ENCODE results near the gene TUFM. TPM values are rescaled to one million over a fixed set of nuclear protein-coding genes. Genes with fewer than 3 reads are reported as not detected.

TUFM gene
- total RNA-seq (ENCODE audit: low replicate concordance): 74.0 and 131 TPM in 2 replicates

- Histone ChIP-seq H3K4me1 (no peaks in the 10 kb centered on the region), H4K20me1 (ENCODE audit: low read depth) (no peaks in the 10 kb centered on the region), H3K27me3 (no peaks in the 10 kb centered on the region), H2AFZ (replicated peaks) (peak within 1 kb of the TSS; percentile 89), H3K4me3 (peak within 1 kb of the TSS; percentile 75), H3K9me3 (ENCODE audit: low read depth) (no peaks in the 10 kb centered on the region), H3F3A (ENCODE audit: low read depth) (peaks cover 32% of the 10 kb centered on the region), H3K79me2 (ENCODE audit: low read depth) (peaks cover 28% of the 10 kb centered on the region), H3K4me2 (peak within 1 kb of the TSS; percentile 91), H3K9ac (peak within 1 kb of the TSS; percentile 82), H3K27ac (no peak within 1 kb of the TSS), H3K36me3 (no peaks in the 10 kb centered on the region)
- Mint-ChIP-seq H3K27ac (peak within 1 kb of the TSS; percentile 94), H3K36me3 (peaks cover 15% of the 10 kb centered on the region), H3K27me3 (ENCODE audit: insufficient read depth, low read depth) (peaks cover 8% of the 10 kb centered on the region), H3K4me3 (peak within 1 kb of the TSS; percentile 94), H3K4me1 (peaks cover 17% of the 10 kb centered on the region), H3K9me3 (no peaks in the 10 kb centered on the region)
- TF ChIP-seq EZH2phosphoT487 (IDR thresholded peaks at IDR 0.05) (no peak), EZH2 (IDR thresholded peaks at IDR 0.05) (no peak)
- TF ChIP-seq, protein P1, sequence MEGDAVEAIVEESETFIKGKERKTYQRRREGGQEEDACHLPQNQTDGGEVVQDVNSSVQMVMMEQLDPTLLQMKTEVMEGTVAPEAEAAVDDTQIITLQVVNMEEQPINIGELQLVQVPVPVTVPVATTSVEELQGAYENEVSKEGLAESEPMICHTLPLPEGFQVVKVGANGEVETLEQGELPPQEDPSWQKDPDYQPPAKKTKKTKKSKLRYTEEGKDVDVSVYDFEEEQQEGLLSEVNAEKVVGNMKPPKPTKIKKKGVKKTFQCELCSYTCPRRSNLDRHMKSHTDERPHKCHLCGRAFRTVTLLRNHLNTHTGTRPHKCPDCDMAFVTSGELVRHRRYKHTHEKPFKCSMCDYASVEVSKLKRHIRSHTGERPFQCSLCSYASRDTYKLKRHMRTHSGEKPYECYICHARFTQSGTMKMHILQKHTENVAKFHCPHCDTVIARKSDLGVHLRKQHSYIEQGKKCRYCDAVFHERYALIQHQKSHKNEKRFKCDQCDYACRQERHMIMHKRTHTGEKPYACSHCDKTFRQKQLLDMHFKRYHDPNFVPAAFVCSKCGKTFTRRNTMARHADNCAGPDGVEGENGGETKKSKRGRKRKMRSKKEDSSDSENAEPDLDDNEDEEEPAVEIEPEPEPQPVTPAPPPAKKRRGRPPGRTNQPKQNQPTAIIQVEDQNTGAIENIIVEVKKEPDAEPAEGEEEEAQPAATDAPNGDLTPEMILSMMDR (IDR thresholded peaks at IDR 0.05): peak; percentile 70
- peak; percentile 99 for DNase-seq (ENCODE audit: low spot score)
These were observed at the start of gene TUFM for GRCh38 chr16:28846080-28846932. Gene TUFM (minus strand): TSS chr16:28846348. CDS start chr16:28846269, 79 bp downstream.

GRCh38 chr16:28895609-28896008 lies 49.5 kb upstream of the TUFM start:
- Histone ChIP-seq H4K20me1 (ENCODE audit: low read depth) (no peaks in the 10 kb centered on the region), H3K4me1 (no peaks in the 10 kb centered on the region), H3K9me3 (ENCODE audit: low read depth) (no peaks in the 10 kb centered on the region), H3K27me3 (no peaks in the 10 kb centered on the region), H3K27ac (no peak overlapping the region), H3K4me3 (no peak overlapping the region), H3K79me2 (ENCODE audit: low read depth) (no peaks in the 10 kb centered on the region), H3F3A (ENCODE audit: low read depth) (no peaks in the 10 kb centered on the region), H3K4me2 (no peak overlapping the region), H3K36me3 (no peaks in the 10 kb centered on the region), H2AFZ (replicated peaks) (no peak overlapping the region), H3K9ac (no peak overlapping the region)
- Mint-ChIP-seq H3K36me3 (peaks cover 2% of the 10 kb centered on the region), H3K4me3 (no peak overlapping the region), H3K27ac (no peak overlapping the region), H3K27me3 (ENCODE audit: insufficient read depth, low read depth) (peaks cover 2% of the 10 kb centered on the region), H3K4me1 (no peaks in the 10 kb centered on the region), H3K9me3 (no peaks in the 10 kb centered on the region)
- no peak for DNase-seq (ENCODE audit: low spot score)
- TF ChIP-seq EZH2phosphoT487 (IDR thresholded peaks at IDR 0.05) (no peak), EZH2 (IDR thresholded peaks at IDR 0.05) (no peak)
- TF ChIP-seq, protein P1 (IDR thresholded peaks at IDR 0.05): no peak

- H3K79me2 ChIP-seq (ENCODE audit: low read depth): no peaks in the 10 kb centered on the region
- no peak for TF ChIP-seq EZH2phosphoT487 (IDR thresholded peaks at IDR 0.05)
- TF ChIP-seq EZH2 (IDR thresholded peaks at IDR 0.05): no peak
- TF ChIP-seq, protein P1 (IDR thresholded peaks at IDR 0.05): no peak
- H3K27me3 Mint-ChIP-seq (ENCODE audit: insufficient read depth, low read depth): peaks cover 2% of the 10 kb centered on the region
- H3K27ac Mint-ChIP-seq: no peak overlapping the region
- H3K4me1 Mint-ChIP-seq: no peaks in the 10 kb centered on the region
- DNase-seq (ENCODE audit: low spot score): no peak
- no peak overlapping the region for H3K4me3 ChIP-seq
- H3K36me3 ChIP-seq: no peaks in the 10 kb centered on the region
- no peak overlapping the region for H3K4me2 ChIP-seq
- no peaks in the 10 kb centered on the region for H3K9me3 ChIP-seq (ENCODE audit: low read depth)
- no peak overlapping the region for H3K9ac ChIP-seq
- H3K9me3 Mint-ChIP-seq: no peaks in the 10 kb centered on the region
- no peaks in the 10 kb centered on the region for H3K27me3 ChIP-seq
- H4K20me1 ChIP-seq (ENCODE audit: low read depth): no peaks in the 10 kb centered on the region
- peaks cover 2% of the 10 kb centered on the region for H3K36me3 Mint-ChIP-seq
- H3K4me1 ChIP-seq: no peaks in the 10 kb centered on the region
- H3K4me3 Mint-ChIP-seq: no peak overlapping the region
- H2AFZ ChIP-seq (replicated peaks): no peak overlapping the region
- H3F3A ChIP-seq (ENCODE audit: low read depth): no peaks in the 10 kb centered on the region
- H3K27ac ChIP-seq: no peak overlapping the region
These were observed 47.1 kb upstream of the TUFM start for GRCh38 chr16:28893291-28893690.
